ENCODE measurements around the gene GPR137B. TPM values are rescaled to one million over a fixed set of nuclear protein-coding genes. Genes with fewer than 3 reads are reported as not detected.

The GPR137B gene
- total and polyA plus RNA-seq, 2 experiments from 2014 or later, result 4.5 to 11.1 TPM

GRCh38 chr1:236101233-236102200 is 40.8 kb upstream of the GPR137B start:
- Mint-ChIP-seq H3K4me1 (peaks cover 9% of the 10 kb centered on the region), H3K4me3 (no peak overlapping the region), H3K9me3 (peaks cover 6% of the 10 kb centered on the region), H3K27me3 (ENCODE audit: insufficient read depth, low read depth, poor library complexity) (peaks cover 15% of the 10 kb centered on the region), H3K36me3 (ENCODE audit: low read depth) (peaks cover 4% of the 10 kb centered on the region), H3K27ac (no peak overlapping the region)
- H3K4me2 ChIP-seq, result no peak overlapping the region
- no peaks in the 10 kb centered on the region for H3K79me2 ChIP-seq (replicated peaks; ENCODE audit: insufficient read depth)
- DNase-seq (ENCODE audit: low spot score) (no peak), ATAC-seq (no peak)
- no peaks in the 10 kb centered on the region for H3K4me1 ChIP-seq (ENCODE audit: insufficient read depth)
- H3K36me3 ChIP-seq (ENCODE audit: insufficient read depth), result no peaks in the 10 kb centered on the region
- H3K4me3 ChIP-seq, result no peak overlapping the region
- no peak overlapping the region for H3K27ac ChIP-seq (ENCODE audit: low read depth)
- H2AFZ ChIP-seq, result no peak overlapping the region
- H3K27me3 ChIP-seq (ENCODE audit: insufficient read depth), result no peaks in the 10 kb centered on the region
- no peaks in the 10 kb centered on the region for H3F3A ChIP-seq (replicated peaks; ENCODE audit: low read depth)
- TF ChIP-seq, protein P1, sequence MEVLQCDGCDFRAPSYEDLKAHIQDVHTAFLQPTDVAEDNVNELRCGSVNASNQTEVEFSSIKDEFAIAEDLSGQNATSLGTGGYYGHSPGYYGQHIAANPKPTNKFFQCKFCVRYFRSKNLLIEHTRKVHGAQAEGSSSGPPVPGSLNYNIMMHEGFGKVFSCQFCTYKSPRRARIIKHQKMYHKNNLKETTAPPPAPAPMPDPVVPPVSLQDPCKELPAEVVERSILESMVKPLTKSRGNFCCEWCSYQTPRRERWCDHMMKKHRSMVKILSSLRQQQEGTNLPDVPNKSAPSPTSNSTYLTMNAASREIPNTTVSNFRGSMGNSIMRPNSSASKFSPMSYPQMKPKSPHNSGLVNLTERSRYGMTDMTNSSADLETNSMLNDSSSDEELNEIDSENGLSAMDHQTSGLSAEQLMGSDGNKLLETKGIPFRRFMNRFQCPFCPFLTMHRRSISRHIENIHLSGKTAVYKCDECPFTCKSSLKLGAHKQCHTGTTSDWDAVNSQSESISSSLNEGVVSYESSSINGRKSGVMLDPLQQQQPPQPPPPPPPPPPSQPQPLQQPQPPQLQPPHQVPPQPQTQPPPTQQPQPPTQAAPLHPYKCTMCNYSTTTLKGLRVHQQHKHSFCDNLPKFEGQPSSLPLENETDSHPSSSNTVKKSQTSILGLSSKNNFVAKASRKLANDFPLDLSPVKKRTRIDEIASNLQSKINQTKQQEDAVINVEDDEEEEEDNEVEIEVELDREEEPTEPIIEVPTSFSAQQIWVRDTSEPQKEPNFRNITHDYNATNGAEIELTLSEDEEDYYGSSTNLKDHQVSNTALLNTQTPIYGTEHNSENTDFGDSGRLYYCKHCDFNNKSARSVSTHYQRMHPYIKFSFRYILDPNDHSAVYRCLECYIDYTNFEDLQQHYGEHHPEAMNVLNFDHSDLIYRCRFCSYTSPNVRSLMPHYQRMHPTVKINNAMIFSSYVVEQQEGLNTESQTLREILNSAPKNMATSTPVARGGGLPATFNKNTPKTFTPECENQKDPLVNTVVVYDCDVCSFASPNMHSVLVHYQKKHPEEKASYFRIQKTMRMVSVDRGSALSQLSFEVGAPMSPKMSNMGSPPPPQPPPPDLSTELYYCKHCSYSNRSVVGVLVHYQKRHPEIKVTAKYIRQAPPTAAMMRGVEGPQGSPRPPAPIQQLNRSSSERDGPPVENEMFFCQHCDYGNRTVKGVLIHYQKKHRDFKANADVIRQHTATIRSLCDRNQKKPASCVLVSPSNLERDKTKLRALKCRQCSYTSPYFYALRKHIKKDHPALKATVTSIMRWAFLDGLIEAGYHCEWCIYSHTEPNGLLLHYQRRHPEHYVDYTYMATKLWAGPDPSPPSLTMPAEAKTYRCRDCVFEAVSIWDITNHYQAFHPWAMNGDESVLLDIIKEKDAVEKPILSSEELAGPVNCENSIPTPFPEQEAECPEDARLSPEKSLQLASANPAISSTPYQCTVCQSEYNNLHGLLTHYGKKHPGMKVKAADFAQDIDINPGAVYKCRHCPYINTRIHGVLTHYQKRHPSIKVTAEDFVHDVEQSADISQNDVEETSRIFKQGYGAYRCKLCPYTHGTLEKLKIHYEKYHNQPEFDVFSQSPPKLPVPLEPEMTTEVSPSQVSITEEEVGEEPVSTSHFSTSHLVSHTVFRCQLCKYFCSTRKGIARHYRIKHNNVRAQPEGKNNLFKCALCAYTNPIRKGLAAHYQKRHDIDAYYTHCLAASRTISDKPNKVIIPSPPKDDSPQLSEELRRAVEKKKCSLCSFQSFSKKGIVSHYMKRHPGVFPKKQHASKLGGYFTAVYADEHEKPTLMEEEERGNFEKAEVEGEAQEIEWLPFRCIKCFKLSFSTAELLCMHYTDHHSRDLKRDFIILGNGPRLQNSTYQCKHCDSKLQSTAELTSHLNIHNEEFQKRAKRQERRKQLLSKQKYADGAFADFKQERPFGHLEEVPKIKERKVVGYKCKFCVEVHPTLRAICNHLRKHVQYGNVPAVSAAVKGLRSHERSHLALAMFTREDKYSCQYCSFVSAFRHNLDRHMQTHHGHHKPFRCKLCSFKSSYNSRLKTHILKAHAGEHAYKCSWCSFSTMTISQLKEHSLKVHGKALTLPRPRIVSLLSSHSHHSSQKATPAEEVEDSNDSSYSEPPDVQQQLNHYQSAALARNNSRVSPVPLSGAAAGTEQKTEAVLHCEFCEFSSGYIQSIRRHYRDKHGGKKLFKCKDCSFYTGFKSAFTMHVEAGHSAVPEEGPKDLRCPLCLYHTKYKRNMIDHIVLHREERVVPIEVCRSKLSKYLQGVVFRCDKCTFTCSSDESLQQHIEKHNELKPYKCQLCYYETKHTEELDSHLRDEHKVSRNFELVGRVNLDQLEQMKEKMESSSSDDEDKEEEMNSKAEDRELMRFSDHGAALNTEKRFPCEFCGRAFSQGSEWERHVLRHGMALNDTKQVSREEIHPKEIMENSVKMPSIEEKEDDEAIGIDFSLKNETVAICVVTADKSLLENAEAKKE (CRISPR knock-in tag; IDR thresholded peaks at IDR 0.05), result no peak
- TF ChIP-seq ZNF331 (CRISPR knock-in tag; IDR thresholded peaks at IDR 0.05; ENCODE audit: low read depth), result no peak
- no peak for TF ChIP-seq JUNB (IDR thresholded peaks at IDR 0.05; ENCODE audit: unreplicated experiment)
- no peak for TF ChIP-seq EZH2 (IDR thresholded peaks at IDR 0.05; ENCODE audit: low read depth, unreplicated experiment)
- TF ChIP-seq, protein P2, sequence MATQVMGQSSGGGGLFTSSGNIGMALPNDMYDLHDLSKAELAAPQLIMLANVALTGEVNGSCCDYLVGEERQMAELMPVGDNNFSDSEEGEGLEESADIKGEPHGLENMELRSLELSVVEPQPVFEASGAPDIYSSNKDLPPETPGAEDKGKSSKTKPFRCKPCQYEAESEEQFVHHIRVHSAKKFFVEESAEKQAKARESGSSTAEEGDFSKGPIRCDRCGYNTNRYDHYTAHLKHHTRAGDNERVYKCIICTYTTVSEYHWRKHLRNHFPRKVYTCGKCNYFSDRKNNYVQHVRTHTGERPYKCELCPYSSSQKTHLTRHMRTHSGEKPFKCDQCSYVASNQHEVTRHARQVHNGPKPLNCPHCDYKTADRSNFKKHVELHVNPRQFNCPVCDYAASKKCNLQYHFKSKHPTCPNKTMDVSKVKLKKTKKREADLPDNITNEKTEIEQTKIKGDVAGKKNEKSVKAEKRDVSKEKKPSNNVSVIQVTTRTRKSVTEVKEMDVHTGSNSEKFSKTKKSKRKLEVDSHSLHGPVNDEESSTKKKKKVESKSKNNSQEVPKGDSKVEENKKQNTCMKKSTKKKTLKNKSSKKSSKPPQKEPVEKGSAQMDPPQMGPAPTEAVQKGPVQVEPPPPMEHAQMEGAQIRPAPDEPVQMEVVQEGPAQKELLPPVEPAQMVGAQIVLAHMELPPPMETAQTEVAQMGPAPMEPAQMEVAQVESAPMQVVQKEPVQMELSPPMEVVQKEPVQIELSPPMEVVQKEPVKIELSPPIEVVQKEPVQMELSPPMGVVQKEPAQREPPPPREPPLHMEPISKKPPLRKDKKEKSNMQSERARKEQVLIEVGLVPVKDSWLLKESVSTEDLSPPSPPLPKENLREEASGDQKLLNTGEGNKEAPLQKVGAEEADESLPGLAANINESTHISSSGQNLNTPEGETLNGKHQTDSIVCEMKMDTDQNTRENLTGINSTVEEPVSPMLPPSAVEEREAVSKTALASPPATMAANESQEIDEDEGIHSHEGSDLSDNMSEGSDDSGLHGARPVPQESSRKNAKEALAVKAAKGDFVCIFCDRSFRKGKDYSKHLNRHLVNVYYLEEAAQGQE (IDR thresholded peaks at IDR 0.05; ENCODE audit: unreplicated experiment), result no peak
- no peaks in the 10 kb centered on the region for H3K9me2 ChIP-seq (ENCODE audit: insufficient read depth)
- no peaks in the 10 kb centered on the region for H4K20me1 ChIP-seq (replicated peaks; ENCODE audit: insufficient read depth)
